ENCODE data around the gene DAP.

Gene DAP

DNA sequence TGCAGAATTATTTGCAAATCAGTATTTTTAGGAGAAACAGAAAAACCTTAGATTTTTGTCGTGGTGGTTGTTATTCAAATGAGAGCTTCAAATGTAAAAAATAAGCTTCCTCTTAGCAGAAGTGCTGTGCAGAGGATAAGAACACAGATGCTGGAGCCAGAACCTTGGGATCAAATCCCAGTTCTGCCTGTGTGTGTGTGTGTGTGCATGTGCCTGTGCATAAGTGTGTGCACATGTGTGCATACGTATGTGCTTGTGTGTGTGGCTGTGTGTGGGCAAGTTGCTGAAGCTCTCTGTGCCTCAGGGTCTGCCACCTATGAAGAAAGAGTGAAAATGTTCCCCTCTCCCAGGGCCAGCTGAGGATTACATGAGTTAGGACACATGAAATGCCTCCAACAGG lies 8.6 kb downstream of the DAP start:
- TF ChIP-seq SUZ12 (IDR thresholded peaks at IDR 0.05; ENCODE audit: extremely low read depth, insufficient read depth, insufficient read length) (no peak), YY1 (IDR thresholded peaks at IDR 0.05; ENCODE audit: insufficient read depth, insufficient read length) (no peak), ZNF274 (IDR thresholded peaks at IDR 0.05; ENCODE audit: low read depth, low read length) (no peak)
- H3K9ac ChIP-seq (ENCODE audit: insufficient read length, low read depth) = no peak overlapping the region
- no peak overlapping the region for H3K4me3 ChIP-seq (ENCODE audit: insufficient read length, low read depth)
- no peaks in the 10 kb centered on the region for H3K27me3 ChIP-seq (ENCODE audit: insufficient read depth, insufficient read length)
- H3K9me3 ChIP-seq (ENCODE audit: insufficient read depth, low read length) = no peaks in the 10 kb centered on the region
- DNase-seq (ENCODE audit: low read depth, low spot score) = no peak
- no peaks in the 10 kb centered on the region for H3K4me1 ChIP-seq (ENCODE audit: insufficient read depth, insufficient read length)
- H3K36me3 ChIP-seq (ENCODE audit: insufficient read depth, insufficient read length, low read length) = peaks cover 57% of the 10 kb centered on the region

DNA sequence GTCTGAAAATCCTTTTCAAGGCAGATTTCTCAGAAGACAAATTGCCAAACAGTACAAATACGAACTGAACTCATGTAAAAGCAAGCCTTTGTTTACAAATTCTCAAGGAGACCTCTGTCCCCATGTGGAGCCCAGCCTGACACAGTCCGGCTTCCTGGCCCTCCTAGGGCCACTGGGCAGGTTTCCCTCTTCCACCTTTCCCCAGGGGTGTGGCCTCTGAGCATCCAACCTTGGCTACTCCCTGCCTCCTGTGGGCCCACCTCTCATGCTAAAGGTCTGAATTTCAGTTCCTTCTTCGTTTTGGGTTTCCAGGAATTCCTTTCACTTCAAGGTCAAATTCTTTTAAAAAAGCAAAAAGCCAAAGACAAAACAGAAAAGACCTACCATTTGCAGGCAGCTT lies 10.1 kb downstream of the DAP start:
- H3K27me3 ChIP-seq (ENCODE audit: insufficient read depth, insufficient read length) = no peaks in the 10 kb centered on the region
- no peak overlapping the region for H3K9ac ChIP-seq (ENCODE audit: insufficient read length, low read depth)
- no peaks in the 10 kb centered on the region for H3K4me1 ChIP-seq (ENCODE audit: insufficient read depth, insufficient read length)
- H3K36me3 ChIP-seq (ENCODE audit: insufficient read depth, insufficient read length, low read length) = peaks cover 66% of the 10 kb centered on the region
- TF ChIP-seq ZNF274 (IDR thresholded peaks at IDR 0.05; ENCODE audit: low read depth, low read length) (no peak), YY1 (IDR thresholded peaks at IDR 0.05; ENCODE audit: insufficient read depth, insufficient read length) (no peak), SUZ12 (IDR thresholded peaks at IDR 0.05; ENCODE audit: extremely low read depth, insufficient read depth, insufficient read length) (no peak)
- no peak overlapping the region for H3K4me3 ChIP-seq (ENCODE audit: insufficient read length, low read depth)
- no peaks in the 10 kb centered on the region for H3K9me3 ChIP-seq (ENCODE audit: insufficient read depth, low read length)
- no peak for DNase-seq (ENCODE audit: low read depth, low spot score)

DNA sequence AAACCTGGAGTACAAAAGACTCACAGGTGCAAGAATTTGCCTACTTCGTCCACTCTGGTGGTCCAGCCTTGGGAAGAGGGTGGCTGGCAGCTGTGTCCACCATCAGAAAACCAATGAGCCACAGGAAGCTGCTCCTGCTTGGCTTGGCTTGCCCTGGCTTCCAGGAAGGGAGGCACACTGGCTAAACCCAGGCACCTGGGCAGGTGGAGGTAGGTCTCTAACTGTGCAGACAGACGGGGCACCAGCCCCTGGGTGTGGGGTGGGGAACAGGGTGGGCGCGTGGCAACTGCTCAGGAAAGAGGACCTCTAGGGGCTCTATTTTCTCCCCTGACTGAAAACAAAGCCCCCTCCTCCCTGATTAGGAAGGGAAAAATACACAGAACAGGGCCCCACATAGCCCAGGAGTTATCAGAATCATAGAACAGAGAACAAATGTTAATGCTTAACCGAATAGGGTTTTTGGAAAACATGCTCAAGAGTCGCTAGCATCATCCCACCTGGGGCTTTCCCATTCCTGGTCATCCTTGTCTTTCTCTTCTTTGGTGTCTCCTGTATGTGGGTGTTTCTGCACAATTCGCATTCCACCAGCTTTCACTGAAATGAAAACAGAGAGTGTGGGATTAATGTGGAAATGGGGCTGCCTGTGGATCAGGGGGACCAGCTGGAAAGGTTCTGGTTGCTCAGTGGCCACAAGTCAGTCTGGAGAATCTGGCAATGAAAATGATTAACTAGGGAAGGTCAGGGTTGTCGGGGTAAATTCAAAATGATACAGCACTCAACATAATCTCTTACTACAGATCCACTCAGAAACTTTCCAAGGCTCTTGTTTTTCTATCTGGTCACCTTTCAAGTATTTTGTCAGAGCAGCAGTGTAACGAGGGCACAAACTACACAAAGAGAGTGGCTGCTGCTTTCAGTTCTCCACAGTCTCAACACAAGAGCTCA lies 13.1 kb downstream of the DAP start:
- Histone ChIP-seq H3K9ac (ENCODE audit: insufficient read length, low read depth) (no peak overlapping the region), H3K4me1 (ENCODE audit: insufficient read depth, insufficient read length) (peaks cover 2% of the 10 kb centered on the region), H3K36me3 (ENCODE audit: insufficient read depth, insufficient read length, low read length) (peaks cover 67% of the 10 kb centered on the region), H3K9me3 (ENCODE audit: insufficient read depth, low read length) (0 out of 2 replicates have a peak, but pooled peaks cover 3% of the 10 kb centered on the region), H3K27me3 (ENCODE audit: insufficient read depth, insufficient read length) (no peaks in the 10 kb centered on the region), H3K4me3 (ENCODE audit: insufficient read length, low read depth) (no peak overlapping the region)
- no peak for DNase-seq (ENCODE audit: low read depth, low spot score)
- TF ChIP-seq YY1 (IDR thresholded peaks at IDR 0.05; ENCODE audit: insufficient read depth, insufficient read length) = no peak
- TF ChIP-seq SUZ12 (IDR thresholded peaks at IDR 0.05; ENCODE audit: extremely low read depth, insufficient read depth, insufficient read length) = no peak
- no peak for TF ChIP-seq ZNF274 (IDR thresholded peaks at IDR 0.05; ENCODE audit: low read depth, low read length)

DNA sequence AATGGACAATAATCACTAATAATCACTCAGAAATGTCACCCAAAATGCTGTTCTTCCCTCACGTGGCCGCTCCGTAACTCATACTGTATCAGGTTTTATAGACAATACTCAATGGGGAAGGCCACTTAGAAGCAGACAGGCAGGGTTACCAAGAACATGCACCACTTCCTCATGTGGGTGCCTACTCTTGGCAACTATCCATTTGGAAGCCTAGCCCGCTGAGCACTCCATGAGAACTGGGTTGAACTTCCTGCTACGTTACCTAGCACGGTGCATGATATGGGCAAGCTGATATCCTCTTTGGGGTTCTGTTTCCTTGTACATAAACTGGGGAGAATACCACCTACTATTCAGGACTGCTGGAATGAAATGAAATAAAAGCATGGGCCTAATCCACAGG lies 14.3 kb downstream of the DAP start:
- no peak overlapping the region for H3K9ac ChIP-seq (ENCODE audit: insufficient read length, low read depth)
- H3K4me3 ChIP-seq (ENCODE audit: insufficient read length, low read depth) = no peak overlapping the region
- no peak for DNase-seq (ENCODE audit: low read depth, low spot score)
- peaks cover 60% of the 10 kb centered on the region for H3K36me3 ChIP-seq (ENCODE audit: insufficient read depth, insufficient read length, low read length)
- no peaks in the 10 kb centered on the region for H3K27me3 ChIP-seq (ENCODE audit: insufficient read depth, insufficient read length)
- TF ChIP-seq YY1 (IDR thresholded peaks at IDR 0.05; ENCODE audit: insufficient read depth, insufficient read length) (no peak), SUZ12 (IDR thresholded peaks at IDR 0.05; ENCODE audit: extremely low read depth, insufficient read depth, insufficient read length) (no peak), ZNF274 (IDR thresholded peaks at IDR 0.05; ENCODE audit: low read depth, low read length) (no peak)
- H3K4me1 ChIP-seq (ENCODE audit: insufficient read depth, insufficient read length) = peaks cover 2% of the 10 kb centered on the region
- H3K9me3 ChIP-seq (ENCODE audit: insufficient read depth, low read length) = peaks cover 8% of the 10 kb centered on the region; the same call in 1 of the 2 replicates

DNA sequence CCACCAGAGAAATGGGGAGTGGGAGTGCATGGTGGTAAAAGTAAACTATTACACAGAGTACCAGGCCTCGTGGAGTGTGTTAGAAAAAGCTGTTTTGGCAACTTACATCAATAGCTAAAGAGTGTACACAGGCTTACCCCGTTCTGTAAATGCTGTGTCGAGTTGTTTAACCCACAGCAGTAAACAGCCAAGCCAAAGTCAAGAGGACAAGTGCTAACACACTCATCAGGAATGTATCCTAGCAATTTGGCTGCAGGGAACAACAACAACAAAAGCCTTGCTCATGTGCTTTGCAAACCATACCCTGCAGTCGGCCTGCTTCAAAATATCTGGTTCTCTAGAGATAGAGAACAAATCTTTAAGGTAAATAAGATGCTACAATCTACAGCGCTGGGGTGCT lies 15.9 kb downstream of the DAP start:
- TF ChIP-seq ZNF274 (IDR thresholded peaks at IDR 0.05; ENCODE audit: low read depth, low read length) (no peak), YY1 (IDR thresholded peaks at IDR 0.05; ENCODE audit: insufficient read depth, insufficient read length) (no peak), SUZ12 (IDR thresholded peaks at IDR 0.05; ENCODE audit: extremely low read depth, insufficient read depth, insufficient read length) (no peak)
- Histone ChIP-seq H3K36me3 (ENCODE audit: insufficient read depth, insufficient read length, low read length) (peaks cover 56% of the 10 kb centered on the region), H3K27me3 (ENCODE audit: insufficient read depth, insufficient read length) (no peaks in the 10 kb centered on the region), H3K9me3 (ENCODE audit: insufficient read depth, low read length) (peaks cover 8% of the 10 kb centered on the region; the same call in 1 of the 2 replicates), H3K9ac (ENCODE audit: insufficient read length, low read depth) (no peak overlapping the region), H3K4me3 (ENCODE audit: insufficient read length, low read depth) (no peak overlapping the region), H3K4me1 (ENCODE audit: insufficient read depth, insufficient read length) (peaks cover 2% of the 10 kb centered on the region)
- no peak for DNase-seq (ENCODE audit: low read depth, low spot score)

DNA sequence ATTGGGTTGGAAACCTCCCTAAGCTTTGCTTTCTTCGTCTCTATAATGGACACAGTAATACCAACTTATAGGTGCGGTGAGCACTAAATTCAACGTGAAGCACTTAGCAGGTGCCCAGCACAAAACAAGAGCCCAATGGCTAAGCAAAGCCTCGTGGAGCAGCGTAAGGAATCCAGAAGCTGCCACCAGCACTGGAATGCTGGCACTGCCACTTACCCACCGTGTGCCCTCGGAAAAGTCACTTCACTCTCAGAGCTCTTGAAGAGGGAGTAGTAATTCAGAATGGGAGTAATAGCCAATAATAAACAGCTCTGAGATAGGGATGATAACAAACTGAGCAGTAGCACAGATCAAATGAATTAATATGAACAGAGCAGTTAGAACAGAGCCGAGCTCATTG lies 16.4 kb downstream of the DAP start:
- H3K4me3 ChIP-seq (ENCODE audit: insufficient read length, low read depth) = no peak overlapping the region
- no peaks in the 10 kb centered on the region for H3K27me3 ChIP-seq (ENCODE audit: insufficient read depth, insufficient read length)
- no peak for DNase-seq (ENCODE audit: low read depth, low spot score)
- TF ChIP-seq YY1 (IDR thresholded peaks at IDR 0.05; ENCODE audit: insufficient read depth, insufficient read length) (no peak), ZNF274 (IDR thresholded peaks at IDR 0.05; ENCODE audit: low read depth, low read length) (no peak), SUZ12 (IDR thresholded peaks at IDR 0.05; ENCODE audit: extremely low read depth, insufficient read depth, insufficient read length) (no peak)
- peaks cover 52% of the 10 kb centered on the region for H3K36me3 ChIP-seq (ENCODE audit: insufficient read depth, insufficient read length, low read length)
- H3K9me3 ChIP-seq (ENCODE audit: insufficient read depth, low read length) = peaks cover 8% of the 10 kb centered on the region; the same call in 1 of the 2 replicates
- H3K4me1 ChIP-seq (ENCODE audit: insufficient read depth, insufficient read length) = peaks cover 2% of the 10 kb centered on the region
- H3K9ac ChIP-seq (ENCODE audit: insufficient read length, low read depth) = no peak overlapping the region

DNA sequence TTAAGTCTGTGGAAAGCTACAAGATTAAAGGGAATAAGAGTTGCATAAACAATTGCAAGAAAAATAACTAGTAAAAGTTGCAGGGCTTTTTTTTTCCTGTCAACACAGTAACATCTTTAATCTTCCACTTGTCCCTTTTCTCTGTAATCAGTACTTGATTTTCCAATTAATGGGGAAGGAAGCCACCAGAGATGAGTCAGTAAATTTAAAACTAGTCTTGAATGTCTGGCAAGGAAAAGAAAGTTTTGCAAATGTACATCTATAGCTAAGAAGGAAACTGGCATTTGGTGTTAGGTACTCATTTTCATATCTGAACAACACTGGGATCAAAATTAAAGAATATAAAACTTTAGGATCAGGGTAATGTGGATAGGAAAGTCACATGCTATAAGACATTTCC lies 17.1 kb downstream of the DAP start:
- H3K9ac ChIP-seq (ENCODE audit: insufficient read length, low read depth) = no peak overlapping the region
- TF ChIP-seq YY1 (IDR thresholded peaks at IDR 0.05; ENCODE audit: insufficient read depth, insufficient read length) (no peak), ZNF274 (IDR thresholded peaks at IDR 0.05; ENCODE audit: low read depth, low read length) (no peak), SUZ12 (IDR thresholded peaks at IDR 0.05; ENCODE audit: extremely low read depth, insufficient read depth, insufficient read length) (no peak)
- no peak for DNase-seq (ENCODE audit: low read depth, low spot score)
- no peaks in the 10 kb centered on the region for H3K27me3 ChIP-seq (ENCODE audit: insufficient read depth, insufficient read length)
- H3K4me3 ChIP-seq (ENCODE audit: insufficient read length, low read depth) = no peak overlapping the region
- peaks cover 56% of the 10 kb centered on the region for H3K36me3 ChIP-seq (ENCODE audit: insufficient read depth, insufficient read length, low read length)
- H3K4me1 ChIP-seq (ENCODE audit: insufficient read depth, insufficient read length) = peaks cover 2% of the 10 kb centered on the region
- peaks cover 8% of the 10 kb centered on the region; the same call in 1 of the 2 replicates for H3K9me3 ChIP-seq (ENCODE audit: insufficient read depth, low read length)

Measured in NT2/D1 (cell line).